HUES64 (cell line): ENCODE results near the gene KAT2A.

Experiments
- H3K27ac ChIP-seq: 2 replicates; pipeline ENCODE4 v1.7.0; 2013; ENCODE audit warnings: low read depth, low read length, inconsistent platforms
- H3K27me3 ChIP-seq: 2 replicates; pipeline ENCODE4 v1.6.1; 2013; ENCODE audit warnings: mild to moderate bottlenecking, low read length; ENCODE audit not compliant: insufficient read depth
- H3K36me3 ChIP-seq: 2 replicates; pipeline ENCODE4 v1.6.1; 2013; ENCODE audit warnings: mild to moderate bottlenecking, low read length; ENCODE audit not compliant: insufficient read depth
- H3K4me1 ChIP-seq: 2 replicates; pipeline ENCODE4 v1.6.1; 2013; ENCODE audit warnings: mild to moderate bottlenecking, low read length, moderate library complexity; ENCODE audit not compliant: insufficient read depth
- H3K4me3 ChIP-seq: 2 replicates; pipeline ENCODE4 v1.5.1; 2013; ENCODE audit warnings: mild to moderate bottlenecking, low read length, moderate library complexity
- H3K9ac ChIP-seq: 2 replicates; pipeline ENCODE4 v1.6.1; 2013; ENCODE audit warnings: mild to moderate bottlenecking, low read depth, low read length
- H3K9me3 ChIP-seq: 2 replicates; pipeline ENCODE4 v1.6.1; 2013; ENCODE audit warnings: low read depth, low read length; ENCODE audit not compliant: insufficient read depth
- WGBS: fragments of 150-250, 120-280 bp; methylation state at CpG from one replicate; pipeline ENCODE4 v1.1.7; 2013; ENCODE audit warnings: missing lambda C conversion rate; 5-methylcytosine and 5-hydroxymethylcytosine counted together

Gene KAT2A

DNA sequence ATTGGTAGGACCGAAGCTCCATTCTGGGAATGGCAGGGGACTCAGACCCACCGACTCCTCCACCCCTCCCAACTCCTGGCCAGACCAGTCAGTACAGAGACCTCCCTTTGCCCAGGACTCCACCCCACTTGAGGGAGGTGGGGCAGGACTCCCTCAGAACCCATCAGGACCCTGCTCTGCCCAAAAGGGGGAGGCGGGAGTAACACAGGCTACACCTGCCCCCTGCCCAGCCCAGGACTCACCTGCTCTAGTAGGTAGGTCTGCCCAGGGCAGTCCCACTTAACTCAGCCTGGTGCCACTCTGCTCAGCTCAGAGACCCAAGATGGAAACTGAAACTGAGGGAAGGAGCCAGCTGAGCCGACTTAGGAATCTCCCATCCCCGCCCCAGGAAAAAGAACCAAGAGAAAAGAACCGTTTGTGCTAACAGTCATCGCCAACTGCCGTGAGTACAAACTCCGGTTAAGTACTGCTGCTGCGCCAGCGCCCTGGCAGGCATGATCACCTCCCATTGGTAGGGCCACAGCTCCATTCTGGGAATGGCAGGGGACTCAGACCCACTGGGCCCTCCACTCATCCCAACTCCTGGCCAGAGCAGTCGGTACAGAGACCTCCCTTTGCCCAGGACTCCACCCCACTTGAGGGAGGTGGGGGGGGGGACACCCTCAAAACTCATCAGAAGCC, 9.2 kb downstream of the KAT2A start:
- Histone ChIP-seq H3K9me3 (no peaks in the 10 kb centered on the region), H3K36me3 (peaks cover 32% of the 10 kb centered on the region), H3K9ac (no peak overlapping the region), H3K27me3 (no peaks in the 10 kb centered on the region), H3K4me1 (peaks cover 7% of the 10 kb centered on the region), H3K27ac (no peak overlapping the region), H3K4me3 (no peak overlapping the region)
- 88% methylated on average over 11 of the region's 12 CpGs for WGBS

DNA sequence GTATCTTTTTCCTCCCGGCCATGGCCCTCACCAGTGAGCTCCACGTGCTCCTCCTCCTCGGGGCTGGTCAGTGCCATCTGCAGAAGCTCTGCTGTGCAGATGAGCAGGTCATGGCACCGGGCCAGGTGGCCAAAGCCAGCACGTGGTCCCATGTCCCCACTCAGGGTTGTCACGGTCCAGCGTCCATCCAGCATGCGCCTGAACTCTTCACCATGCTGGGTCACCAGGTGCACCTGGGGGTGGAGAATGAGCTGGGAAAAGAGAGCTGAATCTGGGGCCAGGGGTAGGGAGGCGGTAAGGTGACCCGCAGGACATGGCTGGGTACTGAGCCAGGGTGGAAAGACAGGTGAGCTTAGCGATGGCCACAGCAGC, 9.9 kb downstream of the KAT2A start:
- WGBS: 93% methylated on average over 11 of the region's 11 CpGs
- no peak overlapping the region for H3K9ac ChIP-seq
- H3K9me3 ChIP-seq: no peaks in the 10 kb centered on the region
- peaks cover 7% of the 10 kb centered on the region for H3K4me1 ChIP-seq
- H3K27ac ChIP-seq: no peak overlapping the region
- H3K27me3 ChIP-seq: no peaks in the 10 kb centered on the region
- H3K4me3 ChIP-seq: no peak overlapping the region
- H3K36me3 ChIP-seq: peaks cover 28% of the 10 kb centered on the region

DNA sequence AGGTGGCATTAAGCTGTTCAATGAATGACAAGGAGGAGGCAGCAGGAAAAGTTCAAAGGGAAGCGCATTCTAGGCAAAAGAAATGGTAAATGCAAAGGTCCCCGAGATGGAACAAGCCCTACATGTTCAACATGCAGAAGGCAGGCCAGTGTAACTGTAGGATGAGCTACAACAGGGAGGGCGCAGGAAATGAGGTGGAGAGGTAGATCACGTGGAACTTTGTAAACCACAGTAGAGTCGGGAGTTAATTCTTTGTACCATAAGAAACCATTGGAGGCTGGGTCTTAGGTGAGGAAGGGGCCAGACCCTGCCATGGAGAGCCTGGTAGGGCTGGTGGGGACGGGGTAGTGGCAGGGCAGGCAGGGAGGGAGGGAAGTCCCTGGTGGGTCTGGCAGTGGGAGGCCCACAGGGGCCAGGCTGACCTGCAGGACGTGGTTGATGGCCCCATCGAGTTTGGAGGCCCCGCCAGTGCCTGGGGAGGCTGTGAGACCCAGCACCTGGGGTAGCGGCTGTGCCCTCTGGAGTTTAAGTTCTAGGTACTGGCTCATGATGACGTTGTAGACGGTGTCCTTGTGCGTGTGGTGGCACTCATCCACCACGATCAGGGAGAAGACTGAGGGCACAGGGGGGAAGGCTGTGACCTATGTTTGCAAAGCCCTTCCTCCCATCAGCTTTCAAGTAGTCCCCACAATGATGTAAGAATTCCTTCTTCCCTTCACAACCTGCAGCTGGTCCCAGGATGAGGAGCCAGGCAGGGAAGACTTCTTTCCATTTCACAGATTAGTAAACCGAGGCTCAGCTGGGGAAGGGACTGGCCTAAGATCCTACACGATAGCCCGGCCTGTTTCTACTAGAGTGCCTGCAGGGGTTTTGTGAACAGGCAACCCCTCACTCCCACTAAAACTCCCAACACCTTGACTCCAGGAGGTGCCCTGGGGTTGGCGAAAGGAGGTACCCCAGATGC, 10.6 kb downstream of the KAT2A start:
- Histone ChIP-seq H3K27me3 (no peaks in the 10 kb centered on the region), H3K4me3 (no peak overlapping the region), H3K27ac (no peak overlapping the region), H3K4me1 (peaks cover 7% of the 10 kb centered on the region), H3K9me3 (no peaks in the 10 kb centered on the region), H3K36me3 (peaks cover 21% of the 10 kb centered on the region), H3K9ac (no peak overlapping the region)
- WGBS: 93% methylated on average over 18 of the region's 18 CpGs

DNA sequence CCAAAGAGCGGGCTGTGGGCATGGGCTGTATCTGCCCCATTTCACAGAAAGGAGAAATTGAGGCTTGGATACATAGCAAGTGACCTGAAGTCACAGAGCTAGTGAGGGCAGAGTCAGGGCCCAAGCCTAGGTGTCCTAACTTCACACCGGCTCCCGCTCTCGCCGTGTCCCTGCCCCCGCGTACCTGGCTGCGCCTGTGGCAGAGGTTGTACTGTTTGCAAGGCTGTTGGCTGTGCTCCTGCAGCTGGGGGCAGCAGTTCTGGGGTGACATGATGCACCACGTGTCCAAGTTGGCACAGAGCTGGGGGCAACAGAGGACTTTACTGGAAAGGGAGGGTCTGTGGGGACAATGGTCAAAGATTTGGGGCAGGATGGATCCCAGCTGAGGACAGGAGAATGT, 12.1 kb downstream of the KAT2A start:
- Histone ChIP-seq H3K4me3 (no peak overlapping the region), H3K9me3 (no peaks in the 10 kb centered on the region), H3K4me1 (peaks cover 7% of the 10 kb centered on the region), H3K27me3 (no peaks in the 10 kb centered on the region), H3K9ac (no peak overlapping the region), H3K36me3 (peaks cover 9% of the 10 kb centered on the region; the same call in 1 of the 2 replicates), H3K27ac (no peak overlapping the region)
- 93% methylated on average over 9 of the region's 9 CpGs for WGBS

DNA sequence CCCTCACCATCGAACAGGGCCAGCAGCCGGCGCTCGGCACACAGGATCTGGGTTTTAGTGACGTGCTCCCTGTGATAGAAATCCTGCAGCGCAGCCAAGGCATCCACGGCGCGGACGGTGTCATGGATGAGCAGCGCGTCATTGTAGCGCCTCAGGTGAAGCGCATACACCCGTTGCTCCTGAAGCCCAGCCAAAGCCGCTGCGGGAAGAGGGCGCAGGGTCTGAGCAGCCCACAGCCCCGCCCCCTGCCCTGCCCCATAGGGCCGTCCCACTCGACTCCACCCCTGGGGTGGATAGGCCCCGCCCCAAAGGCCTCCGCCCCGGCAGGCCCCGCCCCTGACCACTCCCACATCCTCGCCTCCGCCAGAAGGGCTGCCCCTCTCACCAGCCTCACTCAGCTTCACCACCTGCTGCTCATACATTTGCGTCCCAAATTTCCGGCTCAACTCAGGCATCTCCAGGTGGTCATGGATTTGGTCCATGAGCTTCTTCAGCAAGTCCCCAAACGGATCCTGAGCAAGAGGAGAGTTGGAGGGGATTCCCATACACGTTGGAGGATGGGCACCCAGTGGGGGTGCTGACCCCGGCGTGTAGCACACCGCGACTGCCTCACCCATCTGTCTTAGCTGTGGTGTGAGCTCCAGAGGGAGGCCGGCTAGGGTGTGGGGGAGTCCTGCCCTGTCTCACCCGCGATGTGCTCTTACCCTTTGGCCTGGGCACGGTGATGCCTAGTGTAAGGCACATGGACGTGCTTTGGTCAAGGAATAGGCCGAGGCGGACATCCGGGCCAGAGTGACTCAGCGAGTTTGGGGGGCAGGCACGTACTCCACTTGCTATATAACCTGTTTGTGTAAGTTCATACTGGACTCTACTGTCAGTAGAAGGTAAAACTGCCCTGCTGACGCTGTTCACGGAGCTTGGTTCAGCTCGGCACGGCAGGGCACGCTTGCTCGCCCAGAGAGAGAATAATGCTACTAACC, 13.3 kb downstream of the KAT2A start:
- 0 out of 2 replicates have a peak overlapping the region, but pooled peaks have one; percentile 1 for H3K27ac ChIP-seq
- WGBS: 27% methylated on average over 51 of the region's 51 CpGs
- peaks cover 7% of the 10 kb centered on the region for H3K4me1 ChIP-seq
- peak overlapping the region; percentile 52 for H3K4me3 ChIP-seq
- no peaks in the 10 kb centered on the region for H3K9me3 ChIP-seq
- no peaks in the 10 kb centered on the region for H3K36me3 ChIP-seq
- peak overlapping the region; percentile 10; the same call in 1 of the 2 replicates for H3K9ac ChIP-seq
- H3K27me3 ChIP-seq: no peaks in the 10 kb centered on the region

DNA sequence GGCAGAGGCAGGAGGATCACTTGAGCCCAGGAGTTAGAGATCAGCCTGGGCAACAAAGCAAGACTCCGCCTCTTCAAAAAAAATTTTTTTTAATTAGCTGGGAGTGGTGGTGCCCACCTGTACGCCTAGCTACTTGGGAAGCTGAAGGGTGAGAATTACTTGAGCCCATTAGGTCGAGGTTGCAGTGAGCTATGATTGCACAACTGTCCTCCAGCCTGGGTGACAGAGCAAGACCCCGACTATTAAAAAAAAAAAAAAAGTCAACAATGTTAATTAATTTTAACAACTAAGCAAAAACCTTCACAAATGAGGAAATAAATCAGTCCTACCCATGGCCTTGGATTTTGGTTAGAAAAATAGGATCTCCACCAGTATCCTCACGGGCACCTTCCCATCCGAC, 14.0 kb downstream of the KAT2A start:
- Histone ChIP-seq H3K9me3 (no peaks in the 10 kb centered on the region), H3K4me3 (peak overlapping the region; percentile 52), H3K4me1 (peaks cover 7% of the 10 kb centered on the region), H3K9ac (no peak overlapping the region), H3K36me3 (no peaks in the 10 kb centered on the region), H3K27me3 (no peaks in the 10 kb centered on the region), H3K27ac (no peak overlapping the region)
- 48% methylated on average over 6 of the region's 6 CpGs for WGBS

DNA sequence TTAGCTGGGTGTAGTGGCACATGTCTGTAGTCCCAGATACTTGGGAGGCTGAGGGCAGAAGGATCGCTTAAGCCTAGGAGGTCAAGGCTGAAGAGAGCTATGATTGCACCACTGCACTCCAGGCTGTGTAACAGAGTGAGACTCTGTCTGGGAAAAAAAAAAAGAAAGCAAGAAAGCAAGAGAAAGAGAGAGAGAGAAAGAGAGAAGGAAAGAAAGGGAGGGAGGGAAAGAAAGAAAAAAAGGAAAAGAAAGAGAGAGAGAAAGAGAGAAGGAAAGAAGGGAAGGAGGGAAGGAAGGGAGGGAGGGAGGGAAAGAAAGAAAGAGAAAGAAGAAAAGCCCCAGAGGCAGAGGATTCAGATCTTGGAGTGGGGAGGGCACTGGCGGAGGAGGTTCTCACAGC, 15.2 kb downstream of the KAT2A start:
- H3K27ac ChIP-seq: no peak overlapping the region
- no peaks in the 10 kb centered on the region for H3K36me3 ChIP-seq
- H3K27me3 ChIP-seq: no peaks in the 10 kb centered on the region
- H3K9me3 ChIP-seq: no peaks in the 10 kb centered on the region
- H3K4me3 ChIP-seq: no peak overlapping the region
- H3K4me1 ChIP-seq: peaks cover 7% of the 10 kb centered on the region
- no peak overlapping the region for H3K9ac ChIP-seq
- 93% methylated on average over 1 of the region's 2 CpGs for WGBS

DNA sequence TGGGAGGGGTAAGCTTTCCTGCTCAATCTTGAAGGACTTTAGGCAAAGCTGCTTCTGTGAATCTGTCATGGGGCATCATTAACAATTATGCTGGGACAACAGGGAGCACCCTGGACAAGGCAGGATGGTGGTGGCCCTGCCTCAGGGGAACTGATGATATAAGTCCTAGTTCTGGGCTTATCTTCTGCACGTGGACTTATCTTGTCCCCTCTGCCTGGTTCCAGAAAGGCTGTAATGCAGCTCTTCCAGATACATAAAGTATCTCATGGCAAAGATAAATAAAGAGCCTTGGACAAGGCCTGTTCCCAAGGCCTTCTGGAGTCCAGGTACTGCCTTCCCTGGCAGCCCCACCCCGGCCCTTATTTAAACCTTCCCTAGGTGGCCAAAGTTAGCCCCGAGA, 16.9 kb downstream of the KAT2A start:
- Histone ChIP-seq H3K9me3 (no peaks in the 10 kb centered on the region), H3K27ac (no peak overlapping the region), H3K9ac (no peak overlapping the region), H3K27me3 (peaks cover 2% of the 10 kb centered on the region), H3K36me3 (no peaks in the 10 kb centered on the region), H3K4me1 (peaks cover 7% of the 10 kb centered on the region), H3K4me3 (no peak overlapping the region)
- WGBS: 87% methylated on average over 3 of the region's 3 CpGs

DNA sequence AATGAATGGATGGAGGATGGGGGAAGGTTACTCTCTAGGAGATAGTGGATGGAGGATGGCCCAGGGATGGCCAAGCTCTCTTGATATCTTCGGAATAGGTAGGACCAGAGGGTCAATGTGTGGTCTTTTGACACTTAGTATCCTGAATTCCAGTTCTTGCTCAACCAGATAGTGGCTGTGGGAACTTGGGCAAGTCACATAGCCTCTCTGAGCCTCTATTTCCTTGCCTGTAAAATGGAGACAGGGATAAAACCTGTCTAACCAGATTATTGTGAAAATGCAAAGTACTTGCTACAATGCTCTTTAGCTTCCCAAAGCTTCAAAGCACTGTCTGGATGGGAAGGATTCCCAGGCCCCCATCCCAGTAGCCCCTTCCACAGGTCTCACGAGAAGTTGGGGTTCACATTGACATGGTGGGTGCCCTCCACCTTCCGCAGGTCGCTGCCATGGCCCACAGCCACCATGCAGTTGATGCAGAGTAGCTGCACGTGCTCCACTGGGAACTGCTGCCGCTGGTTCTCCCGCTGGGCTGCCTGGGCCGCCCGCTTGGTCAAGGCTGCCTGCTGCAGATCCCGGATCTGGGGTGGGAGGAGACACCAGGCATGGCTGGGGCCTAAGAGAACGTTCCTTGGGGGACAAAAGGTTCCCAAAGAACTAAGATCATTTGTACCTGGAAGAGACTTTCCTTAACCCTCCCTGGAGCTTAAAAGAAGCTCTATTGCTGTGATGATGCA, 17.8 kb downstream of the KAT2A start:
- H3K9me3 ChIP-seq: no peaks in the 10 kb centered on the region
- peaks cover 9% of the 10 kb centered on the region for H3K27me3 ChIP-seq
- H3K36me3 ChIP-seq: no peaks in the 10 kb centered on the region
- H3K9ac ChIP-seq: no peak overlapping the region
- no peak overlapping the region for H3K27ac ChIP-seq
- H3K4me1 ChIP-seq: peaks cover 6% of the 10 kb centered on the region
- H3K4me3 ChIP-seq: no peak overlapping the region
- 89% methylated on average over 11 of the region's 11 CpGs for WGBS

DNA sequence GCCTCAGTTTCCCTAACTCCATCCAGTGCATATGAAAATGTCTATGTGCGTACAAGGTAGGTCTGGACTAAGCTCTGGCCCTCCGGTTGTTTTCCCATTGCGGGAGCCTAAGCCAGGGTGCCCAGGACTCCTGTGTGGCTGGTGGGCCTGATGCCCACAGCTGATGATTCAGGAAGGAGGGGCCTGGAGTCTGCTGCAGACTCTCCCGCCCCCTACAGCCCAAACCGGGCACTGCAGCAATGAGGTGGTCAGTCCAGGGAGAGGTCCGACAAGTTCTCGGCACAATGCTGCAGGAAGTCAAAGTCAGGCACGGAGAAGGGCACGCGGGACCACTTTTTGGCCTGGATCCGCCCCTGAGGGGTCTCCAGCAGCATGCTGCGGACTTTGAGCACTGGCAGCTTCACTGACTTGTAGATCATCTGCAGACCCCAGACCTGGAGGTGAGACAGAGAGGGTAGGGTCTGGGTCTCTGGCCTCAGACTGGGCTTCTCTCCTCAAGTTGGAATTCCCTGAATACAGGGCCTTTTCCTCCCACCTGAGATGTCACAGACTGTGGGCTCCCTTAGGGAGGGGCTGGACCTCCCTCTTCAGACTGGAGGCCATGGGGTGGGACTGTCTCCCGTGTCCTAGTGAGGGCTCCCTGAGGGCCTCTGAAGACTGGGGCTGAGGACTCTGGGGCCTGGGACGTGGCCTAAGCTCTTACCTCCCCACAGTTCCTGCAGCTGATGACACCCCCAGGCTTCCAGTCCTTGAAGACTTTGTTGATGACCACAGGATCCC, 19.5 kb downstream of the KAT2A start:
- peaks cover 25% of the 10 kb centered on the region for H3K27me3 ChIP-seq
- H3K4me3 ChIP-seq: no peak overlapping the region
- H3K36me3 ChIP-seq: no peaks in the 10 kb centered on the region
- H3K27ac ChIP-seq: no peak overlapping the region
- WGBS: 34% methylated on average over 14 of the region's 14 CpGs
- H3K4me1 ChIP-seq: peaks cover 7% of the 10 kb centered on the region; the same call in 1 of the 2 replicates
- no peak overlapping the region for H3K9ac ChIP-seq
- H3K9me3 ChIP-seq: no peaks in the 10 kb centered on the region
